Kidney (tissue), 14 donors: ENCODE measurements around the gene PRKAR1B. TPM values are rescaled to one million over a fixed set of nuclear protein-coding genes. Genes with fewer than 3 reads are reported as not detected.
"Not testable (repeated sequence)": the region's sequence is repeated elsewhere in the genome, so short reads cannot be mapped to it uniquely, and the experiment has no call there.

Experiments used
- DNase-seq, 5 donors: peaks; one replicate each; pipeline ENCODE4 v3.0.0-alpha.2; 2013 to 2020
- FAIRE-seq: peaks from 2 replicates; lab custom pipeline; 2012; peaks lifted over from hg19 to GRCh38; lab: Jason Lieb, UNC
- H3K27ac ChIP-seq, 2 donors: one replicate each; pipeline ENCODE4 v1.7.0; 2013; ENCODE audit warnings: low read depth in 2 of 2, low read length in 2 of 2, inconsistent platforms in 1 of 2
- H3K27me3 ChIP-seq: one replicate; pipeline ENCODE4 v1.7.1; 2013; ENCODE audit warnings: low read length, inconsistent platforms; ENCODE audit not compliant: control insufficient read depth, insufficient read depth
- H3K36me3 ChIP-seq, 3 donors: one replicate each; pipeline versions ENCODE4 v1.7.0 to v1.7.1; 2013; ENCODE audit warnings: low read length in 3 of 3, control low read depth in 1 of 3, inconsistent platforms in 1 of 3; ENCODE audit not compliant: insufficient read depth in 3 of 3, control insufficient read depth in 2 of 3
- H3K4me1 ChIP-seq, 3 donors: one replicate each; pipeline versions ENCODE4 v1.7.0 to v1.7.1; 2013; ENCODE audit warnings: low read length in 3 of 3, inconsistent platforms in 1 of 3, low read depth in 1 of 3; ENCODE audit not compliant: control insufficient read depth in 2 of 3, insufficient read depth in 2 of 3
- H3K4me3 ChIP-seq, 3 donors: one replicate each; pipeline versions ENCODE4 v1.7.0 to v1.8.1; 2013; ENCODE audit warnings: low read length in 3 of 3, control low read depth in 1 of 3, inconsistent platforms in 1 of 3
- H3K9ac ChIP-seq, 3 donors: one replicate each; pipeline versions ENCODE4 v1.7.0 to v1.7.1; 2013; ENCODE audit warnings: low read length in 3 of 3, control low read depth in 1 of 3, inconsistent platforms in 1 of 3
- H3K9me3 ChIP-seq, 3 donors: one replicate each; pipeline versions ENCODE4 v1.7.0 to v1.7.1; 2013; ENCODE audit warnings: low read length in 3 of 3, control low read depth in 1 of 3, inconsistent platforms in 1 of 3; ENCODE audit not compliant: control insufficient read depth in 2 of 3, insufficient read depth in 1 of 3
- CTCF ChIP-seq: IDR thresholded peaks from 3 replicates; pipeline ENCODE4 v1.5.1; 2012; ENCODE audit warnings: mild to moderate bottlenecking, moderate library complexity, borderline replicate concordance; ENCODE audit not compliant: insufficient read depth; ENCODE audit errors: extremely low read depth
- intact Hi-C: fragments of 100-400 bp; cut with DNase I; formaldehyde crosslinking; loops from one replicate; pipeline ENCODE4 v1.11.1; 2022
- polyA plus RNA-seq: library from polyadenylated mRNA; stranded (reverse); fragments of 350-450 nt; fragmentation: Illumina TruSeq; extraction: RNeasy Lipid Tissue Mini Kit (QIAGEN cat#74804); gene quantifications from one replicate; pipeline ENCODE4 v1.2.3, GENCODE V29; 2014; ENCODE audit warnings: low read depth, low replicate concordance; ENCODE audit not compliant: insufficient read depth
- total RNA-seq: library from RNA; stranded (reverse); fragmentation: NEBNext Ultra II Directional; extraction: Animal tissue kit (Norgen Biotek cat#: 25700); gene quantifications from one replicate; pipeline ENCODE4 v1.2.1, GENCODE V29; 2021
- donor health status: control.
- donor health status: control.
- donor health status: control.
- donor health status: control.
- donor health status: control.
- donor health status: DM: yes; HTN: yes; CAD: no.
- donor health status: Normal renal cell carcinoma (clear cell type).

PRKAR1B gene
- total and polyA plus RNA-seq, 2 donors from 2014 or later = 15.9 to 21.4 TPM

- H3K27ac ChIP-seq = no peak overlapping the region
- FAIRE-seq (no peak), DNase-seq (peak in 1 of 5 donors; percentile 19)
- intact Hi-C loops = no loop called here
- no peaks in the 10 kb centered on the region for H3K27me3 ChIP-seq
- no peak overlapping the region for H3K9ac ChIP-seq
- H3K9me3 ChIP-seq = no peaks in the 10 kb centered on the region
- H3K36me3 ChIP-seq = peaks cover 0 to 25% (median 6%) of the 10 kb centered on the region in 3 donors
- no peak overlapping the region for H3K4me3 ChIP-seq
- H3K4me1 ChIP-seq = no peaks in the 10 kb centered on the region
- TF ChIP-seq CTCF = no peak
These were observed 28.3 kb upstream of the PRKAR1B start for GRCh38 chr7:755413-755805.

- H3K27ac ChIP-seq = no peak overlapping the region
- no peaks in the 10 kb centered on the region for H3K4me1 ChIP-seq
- DNase-seq (peak in 1 of 5 donors; percentile 65), FAIRE-seq (no peak)
- no peak overlapping the region for H3K4me3 ChIP-seq
- TF ChIP-seq CTCF = no peak
- H3K36me3 ChIP-seq = peaks cover 0 to 25% (median 6%) of the 10 kb centered on the region in 3 donors
- H3K9ac ChIP-seq = no peak overlapping the region
- no peaks in the 10 kb centered on the region for H3K27me3 ChIP-seq
- no peaks in the 10 kb centered on the region for H3K9me3 ChIP-seq
- intact Hi-C loops = no loop called here
These were observed 27.7 kb upstream of the PRKAR1B start for GRCh38 chr7:754531-755412.

GRCh38 chr7:753190-753589 lies 26.1 kb upstream of the PRKAR1B start:
- H3K27me3 ChIP-seq = no peaks in the 10 kb centered on the region
- H3K27ac ChIP-seq = no peak overlapping the region
- H3K9ac ChIP-seq = no peak overlapping the region
- no peaks in the 10 kb centered on the region for H3K4me1 ChIP-seq
- no peak for TF ChIP-seq CTCF
- no peaks in the 10 kb centered on the region for H3K9me3 ChIP-seq
- peak in 1 of 5 donors; percentile 47 for DNase-seq
- no peak for FAIRE-seq
- intact Hi-C loops = no loop called here
- peaks cover 0 to 23% (median 3%) of the 10 kb centered on the region in 3 donors for H3K36me3 ChIP-seq
- H3K4me3 ChIP-seq = no peak overlapping the region

- intact Hi-C loops, H3K9ac ChIP-seq, FAIRE-seq, H3K4me1 ChIP-seq, H3K4me3 ChIP-seq, H3K27me3 ChIP-seq, H3K27ac ChIP-seq, H3K9me3 ChIP-seq: not testable (repeated sequence)
- peaks cover 0 to 19% (median 3%) of the 10 kb centered on the region in 3 donors for H3K36me3 ChIP-seq
- peak in 1 of 5 donors; percentile 58 for DNase-seq
These were observed 25.2 kb upstream of the PRKAR1B start for GRCh38 chr7:752256-752655.
